HG03571 (cell line): ENCODE measurements around the gene HMGCR.

Experiments
- ATAC-seq: cut with Tn5 transposase; IDR thresholded peaks from one replicate; pipeline ENCODE4 v1.9.1; 2021; ENCODE audit not compliant: unreplicated experiment

The HMGCR gene

DNA sequence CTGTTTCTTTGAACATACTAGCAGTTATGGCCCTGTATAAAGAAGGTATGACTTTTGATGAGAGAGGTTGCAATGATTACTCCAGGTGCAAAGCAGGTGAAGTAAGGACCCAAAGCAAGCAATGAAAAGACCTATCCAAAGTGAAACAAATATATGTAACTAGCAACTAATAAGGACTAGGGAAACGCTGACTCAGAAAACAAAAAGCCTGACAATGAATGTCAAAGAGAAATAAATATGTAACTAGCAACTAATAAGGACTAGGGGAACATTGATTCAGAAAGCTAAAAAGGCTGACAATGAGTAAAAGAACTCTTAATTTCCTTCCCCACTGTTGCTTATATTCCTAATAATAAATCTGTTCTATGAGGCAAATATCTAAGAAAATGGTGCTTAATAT is 43.1 kb downstream of the HMGCR start:
- no peak for ATAC-seq

DNA sequence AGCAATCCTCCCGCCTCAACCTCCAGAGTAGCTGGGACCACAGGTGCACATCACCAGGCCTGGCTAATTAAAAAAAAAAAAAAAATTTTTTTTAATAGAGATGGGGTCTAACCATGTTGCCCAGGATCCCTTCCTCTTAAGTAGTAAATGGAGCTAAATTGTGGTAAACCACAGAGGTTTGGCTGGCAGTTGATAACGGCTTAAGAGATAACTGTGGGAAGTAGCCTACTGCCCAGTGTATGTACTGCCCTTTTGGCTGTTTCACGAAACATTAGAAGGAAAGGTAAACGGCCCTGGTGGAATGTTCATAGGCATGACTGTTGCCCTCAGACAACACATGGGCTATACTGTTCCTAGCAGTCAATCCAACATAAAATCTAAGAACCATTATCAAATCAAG is 44.4 kb downstream of the HMGCR start:
- ATAC-seq = no peak

DNA sequence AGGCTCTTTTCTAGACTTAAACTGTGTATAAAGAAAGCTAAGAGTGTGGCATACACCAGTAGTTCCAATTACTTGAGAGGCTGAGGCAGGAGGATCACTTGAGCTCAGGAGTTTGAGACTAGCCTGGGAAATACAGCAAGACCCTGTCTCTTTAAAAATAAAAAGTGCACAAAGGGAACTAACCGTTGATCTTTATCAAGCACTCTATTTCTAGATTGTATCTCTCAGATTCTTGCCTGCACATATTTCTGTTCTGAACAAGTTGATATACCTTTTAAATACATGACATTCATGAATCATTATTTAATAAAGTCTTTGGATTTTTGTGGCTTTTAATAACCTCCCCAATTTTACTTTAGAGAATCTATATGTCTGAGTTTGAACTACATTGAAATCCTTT is 47.2 kb downstream of the HMGCR start:
- ATAC-seq = no peak

DNA sequence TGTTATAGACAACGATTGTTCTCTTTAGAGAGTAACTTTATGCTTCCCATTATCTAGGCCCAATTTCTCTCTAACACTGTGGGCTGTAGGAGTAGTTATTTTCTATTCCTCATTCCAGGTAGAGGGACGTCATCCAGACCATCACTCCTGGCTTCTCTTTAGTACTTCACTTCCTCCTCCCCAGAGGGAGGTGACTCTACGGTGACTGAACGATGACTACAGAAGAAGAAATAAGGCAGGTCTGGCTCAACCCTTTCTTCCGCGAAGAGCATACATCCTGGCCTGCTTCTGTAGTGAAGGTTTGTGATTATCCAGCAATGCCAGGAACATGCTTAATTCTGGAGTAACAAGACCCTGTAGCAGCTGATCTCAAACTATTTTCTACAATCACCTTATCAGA is 50.8 kb downstream of the HMGCR start:
- no peak for ATAC-seq

DNA sequence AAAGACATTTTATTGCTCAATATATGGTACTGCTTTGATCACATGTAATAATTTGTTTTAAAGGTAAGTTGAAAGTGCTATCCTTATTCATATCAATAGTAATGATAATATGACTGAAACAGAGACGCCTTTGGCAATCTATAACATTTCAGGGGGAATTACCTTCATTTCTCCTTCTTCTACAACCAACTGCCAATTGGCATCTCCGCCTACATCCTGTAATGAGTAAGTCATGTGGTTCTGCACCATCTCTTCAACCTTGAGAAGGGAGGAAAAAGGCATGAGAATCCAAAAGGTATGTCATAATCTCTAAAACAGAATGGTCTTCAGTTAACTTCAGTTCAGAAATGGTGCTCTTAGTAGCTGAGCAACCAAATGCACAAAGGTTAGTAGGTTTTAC is 52.4 kb downstream of the HMGCR start:
- no peak for ATAC-seq

DNA sequence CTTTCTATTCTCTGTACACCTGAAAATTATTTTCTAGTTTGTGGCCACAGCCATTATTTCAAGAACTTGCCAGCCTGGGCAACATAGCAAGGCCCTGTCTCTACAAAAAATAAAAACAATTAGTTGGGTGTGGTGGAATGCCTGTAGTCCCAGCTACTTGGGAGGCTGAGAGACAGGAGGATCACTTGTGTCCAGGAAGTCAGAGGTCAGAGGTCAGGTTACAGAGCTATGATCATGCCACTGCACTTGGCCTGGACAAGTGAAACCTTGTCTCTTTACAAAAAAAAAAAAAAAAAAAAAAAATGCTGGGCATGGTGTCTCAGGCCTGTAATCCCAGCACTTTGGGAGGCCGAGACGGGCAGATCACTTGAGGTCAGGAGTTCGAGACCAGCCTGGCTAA is 58.3 kb downstream of the HMGCR start:
- no peak for ATAC-seq

DNA sequence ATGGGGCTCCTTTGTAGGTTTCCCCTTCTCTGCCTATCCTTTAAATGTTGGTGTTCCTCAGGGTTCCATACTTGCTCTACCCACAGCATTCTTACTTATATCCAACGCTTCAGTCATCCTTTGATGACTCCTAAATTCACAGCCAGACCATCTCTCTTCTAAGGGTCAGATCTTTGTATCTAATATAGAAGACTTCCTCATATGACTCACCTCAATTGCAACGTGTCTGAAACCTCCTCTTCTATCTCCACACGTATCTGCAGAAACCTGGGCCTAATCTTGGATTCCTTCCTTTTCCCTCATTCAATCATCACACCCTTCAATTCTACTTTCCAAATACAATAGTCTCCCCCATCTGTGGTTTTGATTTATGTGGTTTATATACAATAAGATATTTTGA is 68.3 kb downstream of the HMGCR start:
- ATAC-seq = no peak
